ENCODE data around the gene ZNF500.
A peak's percentile ranks its signal among the peaks of the same experiment; 100 is the strongest.

DNA sequence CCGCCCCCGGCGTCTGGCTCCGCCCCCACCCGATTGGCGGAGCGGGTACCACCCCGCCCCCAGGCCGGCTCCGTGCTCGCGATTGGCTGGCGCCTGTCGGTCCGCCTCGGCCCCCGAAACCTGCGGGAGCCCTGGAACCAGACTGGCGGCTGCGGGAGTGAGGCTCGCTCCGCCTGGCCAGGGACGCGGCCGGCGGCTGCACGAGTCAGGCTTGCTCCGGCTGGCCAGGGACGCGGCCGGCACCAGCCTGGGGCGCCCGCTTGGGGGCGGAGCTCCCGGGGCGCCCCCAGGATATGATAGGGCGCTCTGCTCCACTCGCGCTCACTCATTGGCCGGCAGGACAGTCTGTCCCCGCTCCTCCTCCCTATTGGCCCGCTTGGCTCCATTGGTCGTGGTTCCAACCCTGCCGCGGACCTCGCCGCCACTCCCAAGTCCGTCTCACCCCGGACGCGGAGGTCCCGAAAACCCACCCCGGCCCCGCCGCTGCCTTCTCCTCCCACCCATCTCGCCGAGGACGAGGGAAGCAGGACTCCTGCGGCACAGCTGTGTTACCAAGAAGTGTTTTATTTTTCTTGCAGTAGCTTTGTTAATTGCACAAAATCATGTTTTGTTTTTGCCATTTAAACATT, 35.8 kb upstream of the ZNF500 start:
- TF ChIP-seq YY1 (IDR thresholded peaks at IDR 0.05; ENCODE audit: extremely low read depth, insufficient replicate concordance, low read depth, low read length) (no peak), SIN3A (IDR thresholded peaks at IDR 0.05; ENCODE audit: low read depth) (no peak), EZH2 (IDR thresholded peaks at IDR 0.05) (no peak), TCF7L2 (IDR thresholded peaks at IDR 0.05; ENCODE audit: borderline replicate concordance, extremely low read depth, insufficient read depth, insufficient read length) (peak; percentile 11), ZFX (IDR thresholded peaks at IDR 0.05) (no peak)
- TF ChIP-seq, protein P1, sequence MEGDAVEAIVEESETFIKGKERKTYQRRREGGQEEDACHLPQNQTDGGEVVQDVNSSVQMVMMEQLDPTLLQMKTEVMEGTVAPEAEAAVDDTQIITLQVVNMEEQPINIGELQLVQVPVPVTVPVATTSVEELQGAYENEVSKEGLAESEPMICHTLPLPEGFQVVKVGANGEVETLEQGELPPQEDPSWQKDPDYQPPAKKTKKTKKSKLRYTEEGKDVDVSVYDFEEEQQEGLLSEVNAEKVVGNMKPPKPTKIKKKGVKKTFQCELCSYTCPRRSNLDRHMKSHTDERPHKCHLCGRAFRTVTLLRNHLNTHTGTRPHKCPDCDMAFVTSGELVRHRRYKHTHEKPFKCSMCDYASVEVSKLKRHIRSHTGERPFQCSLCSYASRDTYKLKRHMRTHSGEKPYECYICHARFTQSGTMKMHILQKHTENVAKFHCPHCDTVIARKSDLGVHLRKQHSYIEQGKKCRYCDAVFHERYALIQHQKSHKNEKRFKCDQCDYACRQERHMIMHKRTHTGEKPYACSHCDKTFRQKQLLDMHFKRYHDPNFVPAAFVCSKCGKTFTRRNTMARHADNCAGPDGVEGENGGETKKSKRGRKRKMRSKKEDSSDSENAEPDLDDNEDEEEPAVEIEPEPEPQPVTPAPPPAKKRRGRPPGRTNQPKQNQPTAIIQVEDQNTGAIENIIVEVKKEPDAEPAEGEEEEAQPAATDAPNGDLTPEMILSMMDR (IDR thresholded peaks at IDR 0.05 in 2 of 3, conservative IDR thresholded peaks at IDR 0.05 in 1 of 3; ENCODE audit: borderline replicate concordance in 1 of 3, insufficient read depth in 1 of 3, low read depth in 2 of 3, low read length in 2 of 3) = no peak
